Measurements from ENCODE around the gene RAB7A.

RAB7A gene

GRCh38 chr3:128735884-128736283, 9.9 kb downstream of the RAB7A start:
- H2BK120ac ChIP-seq (ENCODE audit: low read depth, low read length) = no peak overlapping the region
- no peak overlapping the region for H4K5ac ChIP-seq (ENCODE audit: low read length)
- H3K18ac ChIP-seq (ENCODE audit: low read length) = no peak overlapping the region
- H3K4ac ChIP-seq (ENCODE audit: low read depth, low read length) = no peak overlapping the region
- H3K23ac ChIP-seq (ENCODE audit: low read length) = no peak overlapping the region
- no CpG with 5 or more reads among the region's 2 CpGs for WGBS (ENCODE audit: extremely low coverage, insufficient coverage, low lambda C conversion rate)
- no peak overlapping the region for H3K27ac ChIP-seq (ENCODE audit: low read depth, low read length)
- H3K79me2 ChIP-seq (ENCODE audit: control insufficient read depth, insufficient read depth, low read length) = peaks cover 78% of the 10 kb centered on the region
- no peaks in the 10 kb centered on the region for H3K36me3 ChIP-seq (ENCODE audit: control insufficient read depth, insufficient read depth, low read length)
- no peak overlapping the region for H2BK15ac ChIP-seq (replicated peaks; ENCODE audit: low read depth)
- peaks cover 17% of the 10 kb centered on the region for H3K79me1 ChIP-seq (ENCODE audit: low read length)
- H4K8ac ChIP-seq (ENCODE audit: low read depth, low read length) = no peak overlapping the region
- H3K4me2 ChIP-seq (ENCODE audit: low read length) = no peak overlapping the region
- H3K56ac ChIP-seq (ENCODE audit: low read length) = no peak overlapping the region
- no peaks in the 10 kb centered on the region for H3K27me3 ChIP-seq (ENCODE audit: insufficient read depth, low read length, poor library complexity)
- no peak overlapping the region for H2BK5ac ChIP-seq (ENCODE audit: low read length)
- DNase-seq = no peak
- H2AK5ac ChIP-seq (ENCODE audit: low read length) = no peak overlapping the region
- no peak overlapping the region for H3K4me3 ChIP-seq (ENCODE audit: low read length)
- H3K9ac ChIP-seq (ENCODE audit: low read length) = no peak overlapping the region
- no peaks in the 10 kb centered on the region for H3K4me1 ChIP-seq (ENCODE audit: control insufficient read depth, low read depth, low read length)

- H3K27me3 ChIP-seq (ENCODE audit: insufficient read depth, low read length, poor library complexity) = no peaks in the 10 kb centered on the region
- no peak overlapping the region for H3K4me3 ChIP-seq (ENCODE audit: low read length)
- no peak overlapping the region for H2AK5ac ChIP-seq (ENCODE audit: low read length)
- H3K4ac ChIP-seq (ENCODE audit: low read depth, low read length) = no peak overlapping the region
- H4K8ac ChIP-seq (ENCODE audit: low read depth, low read length) = no peak overlapping the region
- no peak overlapping the region for H2BK120ac ChIP-seq (ENCODE audit: low read depth, low read length)
- peaks cover 17% of the 10 kb centered on the region for H3K79me1 ChIP-seq (ENCODE audit: low read length)
- H3K9ac ChIP-seq (ENCODE audit: low read length) = no peak overlapping the region
- H4K5ac ChIP-seq (ENCODE audit: low read length) = no peak overlapping the region
- H3K56ac ChIP-seq (ENCODE audit: low read length) = no peak overlapping the region
- H2BK5ac ChIP-seq (ENCODE audit: low read length) = no peak overlapping the region
- no peak overlapping the region for H3K4me2 ChIP-seq (ENCODE audit: low read length)
- peaks cover 76% of the 10 kb centered on the region for H3K79me2 ChIP-seq (ENCODE audit: control insufficient read depth, insufficient read depth, low read length)
- no peak overlapping the region for H3K18ac ChIP-seq (ENCODE audit: low read length)
- DNase-seq = no peak
- H2BK15ac ChIP-seq (replicated peaks; ENCODE audit: low read depth) = no peak overlapping the region
- H3K4me1 ChIP-seq (ENCODE audit: control insufficient read depth, low read depth, low read length) = no peaks in the 10 kb centered on the region
- no peak overlapping the region for H3K27ac ChIP-seq (ENCODE audit: low read depth, low read length)
- H3K36me3 ChIP-seq (ENCODE audit: control insufficient read depth, insufficient read depth, low read length) = no peaks in the 10 kb centered on the region
- no CpG with 5 or more reads among the region's 3 CpGs for WGBS (ENCODE audit: extremely low coverage, insufficient coverage, low lambda C conversion rate)
- H3K23ac ChIP-seq (ENCODE audit: low read length) = no peak overlapping the region
Observed at GRCh38 chr3:128736601-128737000, 10.6 kb downstream of the RAB7A start.

- H4K5ac ChIP-seq (ENCODE audit: low read length) = no peak overlapping the region
- no peak overlapping the region for H2AK5ac ChIP-seq (ENCODE audit: low read length)
- no peak overlapping the region for H3K4me3 ChIP-seq (ENCODE audit: low read length)
- no peak overlapping the region for H3K4me2 ChIP-seq (ENCODE audit: low read length)
- no peak for DNase-seq
- peaks cover 65% of the 10 kb centered on the region for H3K79me2 ChIP-seq (ENCODE audit: control insufficient read depth, insufficient read depth, low read length)
- H4K8ac ChIP-seq (ENCODE audit: low read depth, low read length) = no peak overlapping the region
- H3K27me3 ChIP-seq (ENCODE audit: insufficient read depth, low read length, poor library complexity) = no peaks in the 10 kb centered on the region
- peaks cover 3% of the 10 kb centered on the region for H3K36me3 ChIP-seq (ENCODE audit: control insufficient read depth, insufficient read depth, low read length)
- no peak overlapping the region for H2BK5ac ChIP-seq (ENCODE audit: low read length)
- H2BK120ac ChIP-seq (ENCODE audit: low read depth, low read length) = no peak overlapping the region
- H3K79me1 ChIP-seq (ENCODE audit: low read length) = peaks cover 16% of the 10 kb centered on the region
- H3K56ac ChIP-seq (ENCODE audit: low read length) = no peak overlapping the region
- H3K23ac ChIP-seq (ENCODE audit: low read length) = no peak overlapping the region
- H3K9ac ChIP-seq (ENCODE audit: low read length) = no peak overlapping the region
- no peaks in the 10 kb centered on the region for H3K4me1 ChIP-seq (ENCODE audit: control insufficient read depth, low read depth, low read length)
- H3K18ac ChIP-seq (ENCODE audit: low read length) = no peak overlapping the region
- no peak overlapping the region for H2BK15ac ChIP-seq (replicated peaks; ENCODE audit: low read depth)
- WGBS (ENCODE audit: extremely low coverage, insufficient coverage, low lambda C conversion rate) = no CpG with 5 or more reads among the region's 1 CpG
- H3K27ac ChIP-seq (ENCODE audit: low read depth, low read length) = no peak overlapping the region
- H3K4ac ChIP-seq (ENCODE audit: low read depth, low read length) = no peak overlapping the region
Observed at GRCh38 chr3:128740621-128741020, 14.6 kb downstream of the RAB7A start.

GRCh38 chr3:128742821-128743594, 17.0 kb downstream of the RAB7A start:
- Histone ChIP-seq H2BK15ac (replicated peaks; ENCODE audit: low read depth) (no peak overlapping the region), H3K23ac (ENCODE audit: low read length) (no peak overlapping the region), H3K4me3 (ENCODE audit: low read length) (no peak overlapping the region), H4K5ac (ENCODE audit: low read length) (no peak overlapping the region), H3K36me3 (ENCODE audit: control insufficient read depth, insufficient read depth, low read length) (peaks cover 3% of the 10 kb centered on the region), H2AK5ac (ENCODE audit: low read length) (no peak overlapping the region), H4K8ac (ENCODE audit: low read depth, low read length) (no peak overlapping the region), H3K18ac (ENCODE audit: low read length) (no peak overlapping the region), H3K4me1 (ENCODE audit: control insufficient read depth, low read depth, low read length) (no peaks in the 10 kb centered on the region), H2BK120ac (ENCODE audit: low read depth, low read length) (no peak overlapping the region), H3K27ac (ENCODE audit: low read depth, low read length) (no peak overlapping the region), H3K4me2 (ENCODE audit: low read length) (no peak overlapping the region), H3K9ac (ENCODE audit: low read length) (no peak overlapping the region), H3K79me1 (ENCODE audit: low read length) (peaks cover 21% of the 10 kb centered on the region), H3K56ac (ENCODE audit: low read length) (no peak overlapping the region), H3K79me2 (ENCODE audit: control insufficient read depth, insufficient read depth, low read length) (peaks cover 65% of the 10 kb centered on the region), H2BK5ac (ENCODE audit: low read length) (no peak overlapping the region), H3K4ac (ENCODE audit: low read depth, low read length) (no peak overlapping the region), H3K27me3 (ENCODE audit: insufficient read depth, low read length, poor library complexity) (no peaks in the 10 kb centered on the region)
- no peak for DNase-seq
- WGBS (ENCODE audit: extremely low coverage, insufficient coverage, low lambda C conversion rate) = no CpG with 5 or more reads among the region's 38 CpGs

- Histone ChIP-seq H3K79me1 (ENCODE audit: low read length) (peaks cover 26% of the 10 kb centered on the region), H2AK5ac (ENCODE audit: low read length) (no peak overlapping the region), H3K4me3 (ENCODE audit: low read length) (no peak overlapping the region), H2BK120ac (ENCODE audit: low read depth, low read length) (no peak overlapping the region), H3K4ac (ENCODE audit: low read depth, low read length) (no peak overlapping the region), H3K27me3 (ENCODE audit: insufficient read depth, low read length, poor library complexity) (no peaks in the 10 kb centered on the region), H2BK5ac (ENCODE audit: low read length) (no peak overlapping the region), H3K9ac (ENCODE audit: low read length) (no peak overlapping the region), H2BK15ac (replicated peaks; ENCODE audit: low read depth) (no peak overlapping the region), H3K27ac (ENCODE audit: low read depth, low read length) (no peak overlapping the region), H3K18ac (ENCODE audit: low read length) (no peak overlapping the region), H3K23ac (ENCODE audit: low read length) (no peak overlapping the region), H4K5ac (ENCODE audit: low read length) (no peak overlapping the region), H3K4me2 (ENCODE audit: low read length) (no peak overlapping the region), H3K4me1 (ENCODE audit: control insufficient read depth, low read depth, low read length) (no peaks in the 10 kb centered on the region), H3K36me3 (ENCODE audit: control insufficient read depth, insufficient read depth, low read length) (peaks cover 3% of the 10 kb centered on the region), H3K79me2 (ENCODE audit: control insufficient read depth, insufficient read depth, low read length) (peaks cover 69% of the 10 kb centered on the region), H4K8ac (ENCODE audit: low read depth, low read length) (no peak overlapping the region), H3K56ac (ENCODE audit: low read length) (no peak overlapping the region)
- no CpG with 5 or more reads among the region's 3 CpGs for WGBS (ENCODE audit: extremely low coverage, insufficient coverage, low lambda C conversion rate)
- peak; percentile 53 for DNase-seq
Observed at GRCh38 chr3:128745742-128746141, 19.8 kb downstream of the RAB7A start.

- no peak overlapping the region for H3K27ac ChIP-seq (ENCODE audit: low read depth, low read length)
- H3K23ac ChIP-seq (ENCODE audit: low read length) = no peak overlapping the region
- H3K27me3 ChIP-seq (ENCODE audit: insufficient read depth, low read length, poor library complexity) = no peaks in the 10 kb centered on the region
- peaks cover 73% of the 10 kb centered on the region for H3K79me2 ChIP-seq (ENCODE audit: control insufficient read depth, insufficient read depth, low read length)
- H3K9ac ChIP-seq (ENCODE audit: low read length) = no peak overlapping the region
- peaks cover 3% of the 10 kb centered on the region for H3K36me3 ChIP-seq (ENCODE audit: control insufficient read depth, insufficient read depth, low read length)
- no peak overlapping the region for H4K5ac ChIP-seq (ENCODE audit: low read length)
- H3K4me3 ChIP-seq (ENCODE audit: low read length) = no peak overlapping the region
- WGBS (ENCODE audit: extremely low coverage, insufficient coverage, low lambda C conversion rate) = no CpG with 5 or more reads among the region's 2 CpGs
- no peak overlapping the region for H3K4me2 ChIP-seq (ENCODE audit: low read length)
- H4K8ac ChIP-seq (ENCODE audit: low read depth, low read length) = no peak overlapping the region
- no peaks in the 10 kb centered on the region for H3K4me1 ChIP-seq (ENCODE audit: control insufficient read depth, low read depth, low read length)
- no peak overlapping the region for H2BK15ac ChIP-seq (replicated peaks; ENCODE audit: low read depth)
- no peak overlapping the region for H2BK5ac ChIP-seq (ENCODE audit: low read length)
- H3K79me1 ChIP-seq (ENCODE audit: low read length) = peaks cover 26% of the 10 kb centered on the region
- H3K4ac ChIP-seq (ENCODE audit: low read depth, low read length) = no peak overlapping the region
- no peak overlapping the region for H2AK5ac ChIP-seq (ENCODE audit: low read length)
- H2BK120ac ChIP-seq (ENCODE audit: low read depth, low read length) = no peak overlapping the region
- no peak for DNase-seq
- H3K18ac ChIP-seq (ENCODE audit: low read length) = no peak overlapping the region
- H3K56ac ChIP-seq (ENCODE audit: low read length) = no peak overlapping the region
Observed at GRCh38 chr3:128746881-128747280, 20.9 kb downstream of the RAB7A start.
